Neural cell (in vitro differentiated cells): Measurements from ENCODE around the gene MSMP. TPM values are rescaled to one million over a fixed set of nuclear protein-coding genes. Genes with fewer than 3 reads are reported as not detected.

Source experiments
- H2AFZ ChIP-seq: fragments of 200-600, 300-800 bp; sonication (generic), shearing (Covaris generic); 2 replicates; pipeline ENCODE4 v1.6.0; 2014; ENCODE audit warnings: low read depth, mild to moderate bottlenecking, antibody characterized with exemption, low read length, moderate library complexity
- H3F3A ChIP-seq: fragments of 200-600 bp; shearing (Covaris generic); 2 replicates; pipeline ENCODE4 v1.6.1; 2016; ENCODE audit warnings: mild to moderate bottlenecking, moderate library complexity, mixed read lengths, antibody characterized with exemption, low read length; ENCODE audit not compliant: insufficient read depth, poor library complexity, severe bottlenecking
- H3K27ac ChIP-seq: fragments of 200-600, 300-800 bp; sonication (generic), shearing (Covaris generic); 2 replicates; pipeline ENCODE4 v1.5.1; 2014; ENCODE audit warnings: mild to moderate bottlenecking, low read length, moderate library complexity
- H3K27me3 ChIP-seq: fragments of 300-800, 200-600 bp; sonication (generic), shearing (Covaris generic); 2 replicates; pipeline ENCODE4 v1.6.0; 2014; ENCODE audit warnings: mild to moderate bottlenecking, low read depth, low read length, moderate library complexity; ENCODE audit not compliant: insufficient read depth
- H3K36me3 ChIP-seq: fragments of 300-800, 200-600 bp; sonication (generic), shearing (Covaris generic); 2 replicates; pipeline ENCODE4 v1.5.1; 2014; ENCODE audit warnings: mild to moderate bottlenecking, antibody characterized with exemption, low read length, moderate library complexity; ENCODE audit not compliant: insufficient read depth
- H3K4me2 ChIP-seq: fragments of 300-800, 200-600 bp; sonication (generic), shearing (Covaris generic); 2 replicates; pipeline ENCODE4 v1.6.0; 2014; ENCODE audit warnings: mild to moderate bottlenecking, low read length
- H3K4me3 ChIP-seq: fragments of 300-800, 200-600 bp; sonication (generic), shearing (Covaris generic); 2 replicates; pipeline ENCODE4 v1.5.1; 2014; ENCODE audit warnings: mild to moderate bottlenecking, low read length, moderate library complexity
- H3K79me2 ChIP-seq: fragments of 200-600 bp; shearing (Covaris generic); replicated peaks from 2 replicates; pipeline ENCODE4 v1.6.0; 2014; ENCODE audit warnings: mild to moderate bottlenecking, low read length, moderate library complexity; ENCODE audit not compliant: insufficient read depth
- H3K9ac ChIP-seq: fragments of 300-800, 200-600 bp; sonication (generic), shearing (Covaris generic); 2 replicates; pipeline ENCODE4 v1.6.1; 2016; ENCODE audit warnings: mild to moderate bottlenecking, low read length, mixed read lengths
- H3K9me2 ChIP-seq: fragments of 200-600 bp; shearing (Covaris generic); 2 replicates; pipeline ENCODE4 v1.6.1; 2016; ENCODE audit warnings: mild to moderate bottlenecking, low read length, mixed read lengths; ENCODE audit not compliant: insufficient read depth
- H3K9me3 ChIP-seq: fragments of 200-600, 300-800 bp; sonication (generic), shearing (Covaris generic); 2 replicates; pipeline ENCODE4 v1.6.1; 2016; ENCODE audit warnings: mild to moderate bottlenecking, mixed run types, low read length, moderate library complexity, mixed read lengths
- H4K20me1 ChIP-seq: fragments of 200-600 bp; shearing (Covaris generic); 2 replicates; pipeline ENCODE4 v1.6.1; 2016; ENCODE audit warnings: mild to moderate bottlenecking, mixed run types; ENCODE audit not compliant: insufficient read depth
- EP300 ChIP-seq: fragments of 450-650 bp; conservative IDR thresholded peaks from 2 replicates; pipeline ENCODE4 v1.6.1; 2014; ENCODE audit warnings: antibody characterized with exemption, mild to moderate bottlenecking, moderate library complexity; ENCODE audit not compliant: poor library complexity, severe bottlenecking
- EZH2 ChIP-seq: fragments of 200-600, 300-800 bp; shearing (Covaris generic), sonication (generic); IDR thresholded peaks from 2 replicates; pipeline ENCODE4 v1.6.1; 2014; ENCODE audit warnings: antibody characterized with exemption, low read length, borderline replicate concordance, mild to moderate bottlenecking; ENCODE audit not compliant: insufficient read depth, poor library complexity, severe bottlenecking
- MXI1 ChIP-seq: fragments of 450-650 bp; conservative IDR thresholded peaks from 2 replicates; pipeline ENCODE4 v1.6.1; 2014; ENCODE audit warnings: antibody characterized with exemption, mild to moderate bottlenecking; ENCODE audit not compliant: poor library complexity, severe bottlenecking
- POLR2AphosphoS5 ChIP-seq: IDR thresholded peaks from 2 replicates; pipeline ENCODE4 v1.6.1; 2012
- RAD21 ChIP-seq: fragments of 450-650 bp; conservative IDR thresholded peaks from 2 replicates; pipeline ENCODE4 v1.6.1; 2014; ENCODE audit warnings: antibody characterized with exemption, mild to moderate bottlenecking, moderate library complexity
- REST ChIP-seq: IDR thresholded peaks from 2 replicates; pipeline ENCODE4 v1.6.1; 2012; ENCODE audit warnings: borderline replicate concordance
- SMC3 ChIP-seq: fragments of 450-650 bp; conservative IDR thresholded peaks from 2 replicates; pipeline ENCODE4 v1.6.1; 2014; ENCODE audit warnings: antibody characterized with exemption, mild to moderate bottlenecking, moderate library complexity; ENCODE audit not compliant: poor library complexity
- TAF1 ChIP-seq: IDR thresholded peaks from 2 replicates; pipeline ENCODE4 v1.6.1; 2012; ENCODE audit warnings: low read depth
- polyA plus RNA-seq: library from polyadenylated mRNA; depleted of rRNA; stranded (reverse); fragments of >200 nt; gene quantifications from 2 replicates; pipeline ENCODE4 v1.2.3, GENCODE V29; 2014
- TF ChIP-seq, protein P1 (sequence below): fragments of 450-650 bp; IDR thresholded peaks from 2 replicates; pipeline ENCODE4 v1.5.1; 2014; ENCODE audit warnings: antibody characterized with exemption, mild to moderate bottlenecking, moderate library complexity; ENCODE audit not compliant: poor library complexity, severe bottlenecking

Gene MSMP
- polyA plus RNA-seq, 1 donor from 2014 or later = not detected

DNA sequence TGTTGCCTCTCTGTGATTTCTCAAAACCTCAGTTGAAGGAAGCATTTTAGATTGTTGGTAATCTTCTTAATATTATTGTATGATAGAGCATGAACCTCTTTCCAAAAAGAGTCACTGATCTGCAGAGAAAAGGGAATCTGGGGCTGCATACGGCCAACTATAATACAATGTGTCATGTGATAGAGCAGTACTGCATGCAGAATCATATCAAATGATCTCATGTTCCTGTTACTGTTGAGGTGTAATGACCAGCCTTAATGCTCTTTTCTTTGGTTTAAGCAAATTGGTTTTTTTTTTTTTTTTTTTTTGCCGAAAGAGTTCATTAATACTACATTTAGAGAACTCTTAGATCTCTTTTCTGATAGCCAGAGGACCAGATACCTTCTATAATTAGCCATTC, 12.9 kb upstream of the MSMP start:
- Histone ChIP-seq H4K20me1 (no peaks in the 10 kb centered on the region), H3K27me3 (no peaks in the 10 kb centered on the region), H3K9ac (no peak overlapping the region), H3K27ac (no peak overlapping the region), H3K79me2 (peaks cover 3% of the 10 kb centered on the region), H3K4me2 (no peak overlapping the region), H2AFZ (no peak overlapping the region), H3K9me2 (no peaks in the 10 kb centered on the region), H3F3A (no peaks in the 10 kb centered on the region), H3K4me3 (no peak overlapping the region), H3K36me3 (no peaks in the 10 kb centered on the region), H3K9me3 (no peaks in the 10 kb centered on the region)
- TF ChIP-seq, protein P1, sequence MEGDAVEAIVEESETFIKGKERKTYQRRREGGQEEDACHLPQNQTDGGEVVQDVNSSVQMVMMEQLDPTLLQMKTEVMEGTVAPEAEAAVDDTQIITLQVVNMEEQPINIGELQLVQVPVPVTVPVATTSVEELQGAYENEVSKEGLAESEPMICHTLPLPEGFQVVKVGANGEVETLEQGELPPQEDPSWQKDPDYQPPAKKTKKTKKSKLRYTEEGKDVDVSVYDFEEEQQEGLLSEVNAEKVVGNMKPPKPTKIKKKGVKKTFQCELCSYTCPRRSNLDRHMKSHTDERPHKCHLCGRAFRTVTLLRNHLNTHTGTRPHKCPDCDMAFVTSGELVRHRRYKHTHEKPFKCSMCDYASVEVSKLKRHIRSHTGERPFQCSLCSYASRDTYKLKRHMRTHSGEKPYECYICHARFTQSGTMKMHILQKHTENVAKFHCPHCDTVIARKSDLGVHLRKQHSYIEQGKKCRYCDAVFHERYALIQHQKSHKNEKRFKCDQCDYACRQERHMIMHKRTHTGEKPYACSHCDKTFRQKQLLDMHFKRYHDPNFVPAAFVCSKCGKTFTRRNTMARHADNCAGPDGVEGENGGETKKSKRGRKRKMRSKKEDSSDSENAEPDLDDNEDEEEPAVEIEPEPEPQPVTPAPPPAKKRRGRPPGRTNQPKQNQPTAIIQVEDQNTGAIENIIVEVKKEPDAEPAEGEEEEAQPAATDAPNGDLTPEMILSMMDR = no peak

DNA sequence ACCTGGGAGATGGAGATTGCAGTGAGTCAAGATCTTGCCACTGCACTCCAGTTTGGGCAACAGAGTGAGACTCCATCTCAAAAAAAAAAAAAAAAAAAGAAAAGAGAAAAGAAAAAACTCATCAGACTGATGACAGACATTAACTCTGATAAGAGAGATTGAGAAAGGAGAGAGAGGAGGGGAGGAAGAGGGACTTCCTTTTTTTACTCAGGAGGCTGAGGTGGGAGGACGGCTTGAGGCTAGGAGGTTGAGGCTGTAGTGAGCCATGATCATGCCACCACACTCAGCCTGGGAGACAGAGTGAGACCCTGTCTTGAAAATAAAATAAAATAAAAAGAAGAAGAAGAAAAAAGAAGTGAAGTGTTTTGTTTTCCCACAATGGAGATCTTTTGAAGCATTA, 9.7 kb upstream of the MSMP start:
- TF ChIP-seq EP300 (no peak), RAD21 (no peak), TAF1 (no peak), EZH2 (no peak)
- Histone ChIP-seq H3K4me2 (no peak overlapping the region), H3K79me2 (no peaks in the 10 kb centered on the region), H3F3A (no peaks in the 10 kb centered on the region), H4K20me1 (no peaks in the 10 kb centered on the region), H3K27me3 (no peaks in the 10 kb centered on the region), H3K9me2 (no peaks in the 10 kb centered on the region), H3K4me3 (no peak overlapping the region), H3K9ac (no peak overlapping the region), H3K27ac (no peak overlapping the region), H3K36me3 (no peaks in the 10 kb centered on the region), H3K9me3 (no peaks in the 10 kb centered on the region), H2AFZ (no peak overlapping the region)

DNA sequence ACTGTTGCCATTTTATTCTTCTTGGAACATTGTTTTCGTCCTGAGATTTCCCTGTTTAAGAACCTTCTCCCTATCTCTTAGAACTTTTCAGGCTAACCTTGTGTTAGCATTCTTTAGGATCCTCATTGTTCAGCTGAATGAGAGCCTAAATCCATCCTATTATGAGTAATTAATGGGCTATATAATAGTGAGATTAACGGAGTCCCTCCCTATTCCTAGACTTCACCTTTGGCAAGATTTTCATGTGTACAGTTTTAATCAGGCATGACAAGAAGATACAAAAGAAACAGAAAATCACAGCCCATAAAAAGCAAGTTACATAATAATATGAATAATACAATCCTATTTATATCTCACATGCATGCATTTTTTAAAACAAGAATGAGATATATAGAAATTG, 9.1 kb upstream of the MSMP start:
- Histone ChIP-seq H3K9ac (no peak overlapping the region), H3F3A (no peaks in the 10 kb centered on the region), H3K4me2 (no peak overlapping the region), H3K27me3 (no peaks in the 10 kb centered on the region), H3K27ac (no peak overlapping the region), H4K20me1 (no peaks in the 10 kb centered on the region), H2AFZ (no peak overlapping the region), H3K9me3 (no peaks in the 10 kb centered on the region), H3K36me3 (no peaks in the 10 kb centered on the region), H3K79me2 (no peaks in the 10 kb centered on the region), H3K9me2 (no peaks in the 10 kb centered on the region), H3K4me3 (no peak overlapping the region)
- no peak for TF ChIP-seq POLR2AphosphoS5
- no peak for TF ChIP-seq RAD21
- no peak for TF ChIP-seq SMC3
- TF ChIP-seq, protein P1 = no peak
- TF ChIP-seq EP300 = no peak
- no peak for TF ChIP-seq EZH2
- no peak for TF ChIP-seq REST
- no peak for TF ChIP-seq TAF1
- TF ChIP-seq MXI1 = no peak
